ENCODE measurements around the gene ERICH2. TPM values are rescaled to one million over a fixed set of nuclear protein-coding genes. Genes with fewer than 3 reads are reported as not detected.

Gene ERICH2
- total and polyA plus RNA-seq, 2 of the 13 experiments (the other 11 are each of a cell fraction or from before 2014, with no cell fraction given) = not detected

- Histone ChIP-seq H3K27ac (ENCODE audit: extremely low read length, insufficient read depth, low read length) (no peak overlapping the region), H3K27me3 (ENCODE audit: control insufficient read depth in 1 of 2, insufficient read depth in 2 of 2, low read length in 2 of 2) (peaks cover 16 to 53% of the 10 kb centered on the region in 2 experiments), H3K4me2 (ENCODE audit: low read depth, low read length) (no peak overlapping the region), H3K4me3 (replicated peaks in 1 of 3; ENCODE audit: insufficient read depth in 1 of 3, low read depth in 2 of 3, low read length in 3 of 3) (no peak overlapping the region), H4K20me1 (ENCODE audit: insufficient read depth, low read length) (peaks cover 7% of the 10 kb centered on the region; the same call in 1 of the 2 replicates), H3K9ac (ENCODE audit: insufficient read depth, low read depth, low read length) (no peak overlapping the region), H3K4me1 (ENCODE audit: insufficient read depth, low read length) (peaks cover 27% of the 10 kb centered on the region), H3K36me3 (replicated peaks in 1 of 2; ENCODE audit: control insufficient read depth in 1 of 2, insufficient read depth in 2 of 2, low read length in 2 of 2) (no peaks in the 10 kb centered on the region), H2AFZ (ENCODE audit: low read length) (no peak overlapping the region), H3K79me2 (ENCODE audit: insufficient read depth, low read length) (no peaks in the 10 kb centered on the region), H3K9me3 (ENCODE audit: low read length) (no peaks in the 10 kb centered on the region)
- BruUV-seq (replicated peaks) = no TSS peak
- FAIRE-seq = peak; percentile 87
- ATAC-seq = no peak
- peak; percentile 82 for DNase-seq (ENCODE audit: low spot score)
- ChIA-PET CTCF (ENCODE audit: low intra/inter-chr PET ratio, low total read pairs) (interaction anchor here (0.7 to 5.6 kb wide), 11 partner anchors 97 to 488 kb away, joined by 3 to 61 read pairs (median 5); no protein-coding TSS in a partner anchor), POLR2A (no interaction called here)
- in situ Hi-C loops (cut with HindIII; ENCODE audit: extremely low pct_ligation_motif_present, low pct_unique_long_range_greater_than_20kb) = loop anchor here (5.0 to 10.0 kb wide), 2 partner anchors 96 to 578 kb away; partner anchors contain the start of gene SP5
- 9% methylated on average over 14 of the region's 14 CpGs for WGBS (ENCODE audit: low lambda C conversion rate)
- intact Hi-C loops (cut with micrococcal nuclease; ENCODE audit: unreplicated experiment) = loop anchor here (1.0 to 5.0 kb wide), 7 partner anchors 76 to 576 kb away; partner anchors contain the start of gene SP5
- TF ChIP-seq SRSF4 (IDR thresholded peaks at IDR 0.05; ENCODE audit: low read depth, low read length, poor library complexity, severe bottlenecking) = no peak
- peak; percentile 50; the same call in 1 of the 2 replicates for TF ChIP-seq FOXJ3 (CRISPR knock-in tag; IDR thresholded peaks at IDR 0.05; ENCODE audit: borderline replicate concordance)
- 0 out of 2 replicates have a peak, but pooled peaks have one; percentile 17 for TF ChIP-seq ERF (CRISPR knock-in tag; IDR thresholded peaks at IDR 0.05)
- TF ChIP-seq ZNF816 (CRISPR knock-in tag; IDR thresholded peaks at IDR 0.05; ENCODE audit: borderline replicate concordance) = no peak
- TF ChIP-seq ZNF253 (CRISPR knock-in tag; IDR thresholded peaks at IDR 0.05; ENCODE audit: borderline replicate concordance) = no peak
- TF ChIP-seq CREB3 (CRISPR knock-in tag; IDR thresholded peaks at IDR 0.05) = no peak
- TF ChIP-seq ZNF839 (CRISPR knock-in tag; IDR thresholded peaks at IDR 0.05; ENCODE audit: borderline replicate concordance) = no peak
- no peak for TF ChIP-seq DNMT1 (CRISPR knock-in tag; IDR thresholded peaks at IDR 0.05)
- no peak for TF ChIP-seq DDIT3 (CRISPR knock-in tag; IDR thresholded peaks at IDR 0.05)
- TF ChIP-seq ELF3 (CRISPR knock-in tag; IDR thresholded peaks at IDR 0.05) = 0 out of 2 replicates have a peak, but pooled peaks have one; percentile 36
- no peak for TF ChIP-seq FOXC1 (CRISPR knock-in tag; IDR thresholded peaks at IDR 0.05; ENCODE audit: borderline replicate concordance)
- no peak for TF ChIP-seq ELF1 (CRISPR knock-in tag; IDR thresholded peaks at IDR 0.05)
- peak in 1 of 2 experiments; percentile 28; a peak in 1 of 4 replicates for TF ChIP-seq REST (IDR thresholded peaks at IDR 0.05; ENCODE audit: borderline replicate concordance in 1 of 2, low read depth in 1 of 2, low read length in 2 of 2)
- TF ChIP-seq BRD4 (CRISPR knock-in tag; IDR thresholded peaks at IDR 0.05) = no peak
- no peak for TF ChIP-seq ZNF207 (IDR thresholded peaks at IDR 0.05; ENCODE audit: borderline replicate concordance)
- TF ChIP-seq TRAFD1 (CRISPR knock-in tag; IDR thresholded peaks at IDR 0.05; ENCODE audit: borderline replicate concordance) = no peak
These were observed 42.8 kb downstream of the ERICH2 start for GRCh38 chr2:170812710-170813600.
